ENCODE data around the gene JAZF1.
"Not testable (repeated sequence)": the region's sequence is repeated elsewhere in the genome, so short reads cannot be mapped to it uniquely, and the experiment has no call there.

JAZF1 gene

GRCh38 chr7:27863880-27864279 is 316.7 kb downstream of the JAZF1 start:
- no peak for DNase-seq

- no peak for DNase-seq
Observed at GRCh38 chr7:27861747-27862146, 318.8 kb downstream of the JAZF1 start.

- peak; percentile 7 for DNase-seq
Observed at GRCh38 chr7:27860800-27861199, 319.8 kb downstream of the JAZF1 start.

- DNase-seq = not testable (repeated sequence)
Observed at GRCh38 chr7:27856703-27857485, 323.7 kb downstream of the JAZF1 start.

- DNase-seq = no peak
Observed at GRCh38 chr7:27850531-27850930, 330.1 kb downstream of the JAZF1 start.

- DNase-seq = no peak
Observed at GRCh38 chr7:27846388-27846787, 334.2 kb downstream of the JAZF1 start.

- no peak for DNase-seq
Observed at GRCh38 chr7:27843584-27844305, 336.9 kb downstream of the JAZF1 start.

GRCh38 chr7:27842851-27843250 is 337.7 kb downstream of the JAZF1 start:
- no peak for DNase-seq

- no peak for DNase-seq
Observed at GRCh38 chr7:27842094-27842692, 338.4 kb downstream of the JAZF1 start.

GRCh38 chr7:27840760-27841364 is 339.7 kb downstream of the JAZF1 start:
- no peak for DNase-seq

- DNase-seq = peak; percentile 7
Observed at GRCh38 chr7:27840313-27840712, 340.3 kb downstream of the JAZF1 start.

- no peak for DNase-seq
Observed at GRCh38 chr7:27839099-27839498, 341.5 kb downstream of the JAZF1 start.

- DNase-seq = no peak
Observed at GRCh38 chr7:27836536-27836935, 344.1 kb downstream of the JAZF1 start.

GRCh38 chr7:27835376-27835775 is 345.2 kb downstream of the JAZF1 start:
- DNase-seq = no peak

- DNase-seq = no peak
Observed at GRCh38 chr7:27834179-27834921, 346.2 kb downstream of the JAZF1 start.

GRCh38 chr7:27826357-27826756 is 354.2 kb downstream of the JAZF1 start:
- no peak for DNase-seq

GRCh38 chr7:27825891-27826290 is 354.7 kb downstream of the JAZF1 start:
- no peak for DNase-seq

GRCh38 chr7:27822245-27822644 is 358.4 kb downstream of the JAZF1 start:
- DNase-seq = no peak

GRCh38 chr7:27812706-27813105 is 367.9 kb downstream of the JAZF1 start:
- DNase-seq = no peak

GRCh38 chr7:27810186-27810585 is 370.4 kb downstream of the JAZF1 start:
- no peak for DNase-seq

GRCh38 chr7:27808626-27809025 is 372.0 kb downstream of the JAZF1 start:
- no peak for DNase-seq

- no peak for DNase-seq
Observed at GRCh38 chr7:27804139-27804538, 376.5 kb downstream of the JAZF1 start.

- DNase-seq = no peak
Observed at GRCh38 chr7:27802999-27803398, 377.6 kb downstream of the JAZF1 start.
